Small intestine (tissue), 7 donors: Measurements from ENCODE around the gene GZMM. TPM values are rescaled to one million over a fixed set of nuclear protein-coding genes. Genes with fewer than 3 reads are reported as not detected.

Experiments
- DNase-seq, 2 donors: peaks; one replicate each; pipeline versions ENCODE4 v3.0.0 to v3.0.0-alpha.2; 2013
- FAIRE-seq: peaks from 2 replicates; lab custom pipeline; 2012; peaks lifted over from hg19 to GRCh38; lab: Jason Lieb, UNC
- H3K27ac ChIP-seq, 3 donors: one replicate each; pipeline ENCODE4 v1.5.1; 2013; ENCODE audit warnings: low read length in 2 of 3, mild to moderate bottlenecking in 2 of 3, control low read depth in 1 of 3, inconsistent platforms in 1 of 3, low read depth in 1 of 3, moderate library complexity in 1 of 3
- H3K27me3 ChIP-seq, 3 donors: one replicate each; pipeline ENCODE4 v1.6.1; 2013; ENCODE audit warnings: low read length in 3 of 3, inconsistent platforms in 1 of 3; ENCODE audit not compliant: control insufficient read depth in 3 of 3, insufficient read depth in 3 of 3
- H3K36me3 ChIP-seq, 3 donors: one replicate each; pipeline ENCODE4 v1.6.1; 2013; ENCODE audit warnings: low read length in 3 of 3, inconsistent platforms in 1 of 3, low read depth in 1 of 3, mild to moderate bottlenecking in 1 of 3, moderate library complexity in 1 of 3; ENCODE audit not compliant: control insufficient read depth in 3 of 3, insufficient read depth in 2 of 3
- H3K4me1 ChIP-seq, 3 donors: one replicate each; pipeline ENCODE4 v1.6.1; 2013; ENCODE audit warnings: low read length in 2 of 3, inconsistent platforms in 1 of 3, low read depth in 1 of 3, mild to moderate bottlenecking in 1 of 3, moderate library complexity in 1 of 3; ENCODE audit not compliant: control insufficient read depth in 3 of 3, insufficient read depth in 2 of 3
- H3K4me3 ChIP-seq, 3 donors: one replicate each; pipeline ENCODE4 v1.5.1; 2013; ENCODE audit warnings: low read length in 3 of 3, control low read depth in 1 of 3, inconsistent platforms in 1 of 3, low read depth in 1 of 3, mild to moderate bottlenecking in 1 of 3, moderate library complexity in 1 of 3
- H3K9me3 ChIP-seq, 2 donors: one replicate each; pipeline ENCODE4 v1.6.1; 2013; ENCODE audit warnings: low read depth in 1 of 2, low read length in 1 of 2; ENCODE audit not compliant: control insufficient read depth in 2 of 2, insufficient read depth in 1 of 2
- WGBS, 3 donors: extraction: QIAGEN DNeasy Blood & Tissue Kit; methylation state at CpG; one replicate each; pipeline ENCODE4 v1.1.7; 2013; 5-methylcytosine and 5-hydroxymethylcytosine counted together
- polyA plus RNA-seq, 4 donors: library from polyadenylated mRNA; stranded (reverse) in 3 of 4; unstranded in 1 of 4; fragments of 200-250 nt in 3 of 4; fragments of 120-200 nt in 1 of 4; gene quantifications; one replicate each; pipeline versions ENCODE4 v1.2.1 to v1.2.3, GENCODE V29; 2013
- donor health status: healthy with polysubstance abuse.
- donor health status: control.
- donor health status: control.
- donor health status: Bipolar disorder and iron deficiency.
- donor health status: healthy.

The GZMM gene
- polyA plus RNA-seq, 4 donors, result 0.89 to 5.7 (median 1.8) TPM

DNA sequence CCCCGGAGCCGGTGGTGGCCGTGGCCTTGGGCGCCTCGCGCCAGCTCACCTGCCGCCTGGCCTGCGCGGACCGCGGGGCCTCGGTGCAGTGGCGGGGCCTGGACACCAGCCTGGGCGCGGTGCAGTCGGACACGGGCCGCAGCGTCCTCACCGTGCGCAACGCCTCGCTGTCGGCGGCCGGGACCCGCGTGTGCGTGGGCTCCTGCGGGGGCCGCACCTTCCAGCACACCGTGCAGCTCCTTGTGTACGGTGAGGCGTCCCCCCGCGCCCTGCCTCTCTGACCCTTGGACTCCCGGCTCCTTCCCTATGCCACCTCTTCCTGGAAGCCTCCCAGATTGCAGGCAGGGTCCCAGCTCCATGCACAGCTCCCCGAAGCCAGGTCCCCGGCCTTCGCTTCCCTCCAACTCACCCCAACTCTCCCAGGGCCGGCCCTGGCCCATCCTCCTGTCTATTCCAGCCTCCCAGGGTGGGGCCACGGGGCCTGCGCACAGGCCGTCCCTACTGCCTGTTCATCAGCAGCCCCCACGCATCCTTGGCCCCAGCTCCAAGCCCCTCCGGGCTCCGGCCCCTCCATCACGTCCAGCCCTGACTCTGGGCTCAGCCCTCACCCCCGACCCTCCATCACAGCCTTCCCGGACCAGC, 45.9 kb upstream of the GZMM start:
- no peaks in the 10 kb centered on the region for H3K36me3 ChIP-seq
- H3K27ac ChIP-seq, result no peak overlapping the region
- FAIRE-seq (no peak), DNase-seq (peak in 1 of 2 donors; percentile 28)
- 3 to 7% (median 5%) methylated on average over 22 to 50 of the region's 50 CpGs for WGBS, 3 donors
- no peaks in the 10 kb centered on the region for H3K9me3 ChIP-seq
- peaks cover 0 to 5% (median 0%) of the 10 kb centered on the region in 3 donors for H3K4me1 ChIP-seq
- H3K4me3 ChIP-seq, result peak overlapping the region in 1 of 3 donors; percentile 15
- peaks cover 4 to 39% (median 10%) of the 10 kb centered on the region in 3 donors for H3K27me3 ChIP-seq

DNA sequence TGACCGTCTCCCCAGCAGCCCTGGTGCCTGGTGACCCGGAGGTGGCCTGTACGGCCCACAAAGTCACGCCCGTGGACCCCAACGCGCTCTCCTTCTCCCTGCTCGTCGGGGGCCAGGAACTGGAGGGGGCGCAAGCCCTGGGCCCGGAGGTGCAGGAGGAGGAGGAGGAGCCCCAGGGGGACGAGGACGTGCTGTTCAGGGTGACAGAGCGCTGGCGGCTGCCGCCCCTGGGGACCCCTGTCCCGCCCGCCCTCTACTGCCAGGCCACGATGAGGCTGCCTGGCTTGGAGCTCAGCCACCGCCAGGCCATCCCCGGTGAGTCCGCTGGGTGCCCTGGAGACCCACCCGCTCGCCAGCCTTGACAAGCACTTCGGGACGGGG, 45.4 kb upstream of the GZMM start:
- WGBS, 3 donors, result 13 to 17% (median 16%) methylated on average over 19 to 26 of the region's 26 CpGs
- Histone ChIP-seq H3K4me1 (peaks cover 0 to 5% (median 0%) of the 10 kb centered on the region in 3 donors), H3K36me3 (no peaks in the 10 kb centered on the region), H3K27ac (no peak overlapping the region), H3K9me3 (no peaks in the 10 kb centered on the region), H3K27me3 (peaks cover 4 to 39% (median 10%) of the 10 kb centered on the region in 3 donors), H3K4me3 (no peak overlapping the region)
- FAIRE-seq (no peak), DNase-seq (no peak)

DNA sequence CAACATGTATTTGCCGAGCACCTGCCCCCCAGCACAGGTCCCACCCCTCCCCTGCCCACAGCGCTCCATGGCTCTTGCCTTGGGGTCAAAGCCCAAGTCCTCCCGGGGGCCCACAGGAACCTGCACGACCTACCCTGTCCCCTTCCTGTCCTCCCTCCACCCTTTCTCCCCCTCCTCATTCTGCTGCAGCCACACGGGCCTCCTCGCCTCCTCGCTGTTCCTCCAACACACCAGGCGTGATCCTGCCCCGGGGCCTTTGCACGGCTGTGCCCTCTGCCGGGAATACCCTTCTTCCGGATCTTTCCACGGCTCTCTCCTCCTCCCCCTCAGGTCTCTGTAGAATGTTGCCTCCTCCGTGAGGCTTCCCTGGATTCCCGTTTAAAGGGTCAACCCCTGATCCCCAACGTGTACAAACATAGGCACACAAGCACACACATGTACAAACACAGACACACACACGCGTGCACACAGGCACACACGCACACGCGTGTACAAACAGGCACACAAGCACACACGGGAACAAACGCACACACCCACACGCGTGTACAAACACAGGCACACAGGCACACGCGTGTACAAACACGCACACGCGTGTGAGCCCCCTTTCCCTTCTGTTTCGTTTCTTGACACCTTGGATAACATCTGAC, 44.8 kb upstream of the GZMM start:
- Histone ChIP-seq H3K36me3 (no peaks in the 10 kb centered on the region), H3K27me3 (peaks cover 4 to 39% (median 10%) of the 10 kb centered on the region in 3 donors), H3K27ac (no peak overlapping the region), H3K4me3 (no peak overlapping the region), H3K9me3 (no peaks in the 10 kb centered on the region), H3K4me1 (peaks cover 0 to 5% (median 0%) of the 10 kb centered on the region in 3 donors)
- WGBS, 3 donors, result 68 to 75% (median 73%) methylated on average over 29 to 31 of the region's 31 CpGs
- peak in 1 of 2 donors; percentile 1 for DNase-seq
- no peak for FAIRE-seq

DNA sequence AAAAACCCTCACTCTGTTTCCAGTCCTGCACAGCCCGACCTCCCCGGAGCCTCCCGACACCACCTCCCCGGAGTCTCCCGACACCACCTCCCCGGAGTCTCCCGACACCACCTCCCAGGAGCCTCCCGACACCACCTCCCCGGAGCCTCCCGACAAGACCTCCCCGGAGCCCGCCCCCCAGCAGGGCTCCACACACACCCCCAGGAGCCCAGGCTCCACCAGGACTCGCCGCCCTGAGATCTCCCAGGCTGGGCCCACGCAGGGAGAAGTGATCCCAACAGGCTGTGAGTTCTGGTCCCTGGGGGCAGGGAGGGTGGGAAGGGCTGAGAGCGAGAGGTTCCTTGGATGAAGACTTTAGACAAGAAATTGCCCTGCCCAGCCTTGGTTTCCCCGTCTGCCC, 42.2 kb upstream of the GZMM start:
- DNase-seq (no peak), FAIRE-seq (no peak)
- H3K36me3 ChIP-seq, result no peaks in the 10 kb centered on the region
- WGBS, 3 donors, result 82 to 92% (median 83%) methylated on average over 15 to 17 of the region's 17 CpGs
- peaks cover 4 to 28% (median 7%) of the 10 kb centered on the region in 3 donors for H3K27me3 ChIP-seq
- H3K4me1 ChIP-seq, result peaks cover 0 to 10% (median 0%) of the 10 kb centered on the region in 3 donors
- no peak overlapping the region for H3K4me3 ChIP-seq
- no peaks in the 10 kb centered on the region for H3K9me3 ChIP-seq
- no peak overlapping the region for H3K27ac ChIP-seq

DNA sequence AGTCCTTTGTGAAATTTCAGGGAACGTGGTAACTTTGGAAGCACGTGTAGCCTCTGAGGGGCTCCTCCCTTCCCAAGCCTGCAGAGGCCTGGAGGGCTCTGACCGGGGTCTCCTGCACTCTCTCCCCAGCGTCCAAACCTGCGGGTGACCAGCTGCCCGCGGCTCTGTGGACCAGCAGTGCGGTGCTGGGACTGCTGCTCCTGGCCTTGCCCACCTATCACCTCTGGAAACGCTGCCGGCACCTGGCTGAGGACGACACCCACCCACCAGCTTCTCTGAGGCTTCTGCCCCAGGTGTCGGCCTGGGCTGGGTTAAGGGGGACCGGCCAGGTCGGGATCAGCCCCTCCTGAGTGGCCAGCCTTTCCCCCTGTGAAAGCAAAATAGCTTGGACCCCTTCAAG, 39.2 kb upstream of the GZMM start:
- H3K4me3 ChIP-seq, result no peak overlapping the region
- WGBS, 3 donors, result 86 to 94% (median 88%) methylated on average over 10 to 14 of the region's 14 CpGs
- no peak overlapping the region for H3K27ac ChIP-seq
- peaks cover 3 to 13% (median 5%) of the 10 kb centered on the region in 3 donors for H3K4me1 ChIP-seq
- no peaks in the 10 kb centered on the region for H3K9me3 ChIP-seq
- peaks cover 0 to 9% (median 0%) of the 10 kb centered on the region in 3 donors for H3K36me3 ChIP-seq
- DNase-seq, result no peak
- FAIRE-seq, result no peak
- peaks cover 0 to 8% (median 0%) of the 10 kb centered on the region in 3 donors for H3K27me3 ChIP-seq

DNA sequence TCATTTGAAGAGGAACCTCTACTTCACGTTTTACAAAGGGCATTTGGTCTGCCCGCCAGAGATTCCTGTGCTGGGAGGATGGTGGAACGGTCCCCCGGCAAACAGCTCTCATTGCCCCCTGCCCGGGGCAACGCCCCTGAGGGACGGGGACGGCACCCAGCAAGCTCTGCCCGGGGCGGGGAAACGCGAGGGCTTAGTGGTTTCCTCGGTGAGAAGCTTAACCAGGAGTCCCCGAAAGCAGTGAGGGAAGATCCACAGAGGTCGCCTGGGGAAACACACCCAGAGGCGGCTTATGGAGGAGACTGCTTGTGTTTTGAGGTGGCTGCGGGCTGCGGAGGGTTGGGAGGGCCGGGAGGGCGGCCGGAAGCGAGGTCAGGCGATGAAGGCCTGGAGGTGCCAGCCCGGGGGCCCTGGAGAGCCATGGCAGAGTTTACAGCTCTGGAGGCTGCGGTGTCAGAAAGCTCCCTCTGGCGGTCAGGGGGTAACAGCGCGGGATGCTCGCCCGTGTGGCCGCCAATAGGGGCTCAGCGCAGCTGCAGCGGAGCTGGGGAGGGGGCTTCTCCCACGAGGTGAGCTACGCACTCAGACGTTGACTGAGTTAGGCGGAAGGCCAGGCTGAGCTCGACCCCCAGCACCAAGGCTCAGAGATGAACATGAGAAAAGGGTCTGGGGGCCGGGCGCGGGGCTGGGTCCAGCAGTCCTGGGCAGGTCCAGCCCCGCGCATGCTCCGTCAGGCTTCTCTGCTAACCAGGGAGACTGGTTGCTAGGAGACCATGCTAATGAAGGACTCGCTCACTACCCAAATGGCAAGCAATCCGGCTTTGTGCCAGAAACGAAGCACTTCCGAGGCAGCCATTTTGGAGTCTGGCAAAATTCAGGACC, 37.2 kb upstream of the GZMM start:
- H3K4me3 ChIP-seq, result peak overlapping the region; percentile 80 to 98 (median 96)
- peaks cover 3 to 26% (median 5%) of the 10 kb centered on the region in 3 donors for H3K4me1 ChIP-seq
- peaks cover 0 to 12% (median 0%) of the 10 kb centered on the region in 3 donors for H3K36me3 ChIP-seq
- 4 to 5% (median 4%) methylated on average over 44 to 48 of the region's 48 CpGs for WGBS, 3 donors
- DNase-seq, result peak; percentile 99 to 100
- no peak for FAIRE-seq
- peaks cover 0 to 2% (median 0%) of the 10 kb centered on the region in 3 donors for H3K27me3 ChIP-seq
- H3K27ac ChIP-seq, result peak overlapping the region; percentile 80 to 97 (median 91)
- no peaks in the 10 kb centered on the region for H3K9me3 ChIP-seq

DNA sequence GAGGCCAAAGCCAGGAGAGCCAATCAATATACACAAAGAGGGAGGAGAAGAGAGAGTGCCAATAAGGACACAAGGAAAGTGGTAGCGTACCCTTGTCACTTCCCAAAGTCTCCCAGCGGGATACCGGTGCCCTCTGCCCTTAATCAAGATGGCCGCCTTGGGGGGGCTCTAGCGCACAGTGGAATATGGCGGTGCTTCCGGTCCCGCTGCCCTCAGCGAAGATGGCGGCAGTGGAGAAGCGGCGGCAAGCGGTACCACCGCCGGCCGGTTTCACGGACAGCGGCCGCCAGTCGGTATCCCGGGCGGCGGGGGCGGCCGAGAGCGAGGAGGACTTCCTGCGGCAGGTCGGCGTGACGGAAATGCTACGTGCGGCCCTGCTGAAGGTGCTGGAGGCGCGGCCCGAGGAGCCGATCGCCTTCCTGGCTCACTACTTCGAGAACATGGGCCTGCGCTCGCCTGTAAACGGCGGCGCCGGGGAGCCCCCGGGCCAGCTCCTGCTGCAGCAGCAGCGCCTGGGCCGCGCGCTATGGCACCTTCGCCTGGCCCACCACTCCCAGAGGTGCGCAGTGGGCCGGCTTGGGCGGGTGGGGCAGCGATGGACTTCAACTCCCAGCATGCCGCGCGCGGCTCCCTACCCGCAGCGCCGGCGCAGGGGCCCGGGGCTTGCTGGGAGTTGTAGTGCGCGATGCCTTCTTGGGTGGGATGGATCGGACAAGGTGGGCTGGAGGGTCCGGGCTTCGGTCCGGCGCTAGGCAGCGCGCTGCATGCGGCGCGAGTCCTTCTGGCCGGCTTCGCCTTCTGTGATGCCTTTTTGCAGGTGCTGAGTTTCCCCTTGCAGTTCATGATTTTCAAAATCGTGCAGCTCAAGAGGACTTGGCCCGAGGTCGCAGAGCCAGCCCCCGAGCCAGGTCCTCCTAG, 36.3 kb upstream of the GZMM start, which contains the start of gene TPGS1:
TSS of gene TPGS1 (plus strand) at position 212 of the 918 bp plus-strand sequence. CDS start at position 222, 10 bp downstream.
- peak in 1 of 2 donors; percentile 73 for DNase-seq
- Histone ChIP-seq H3K27me3 (no peaks in the 10 kb centered on the region), H3K4me1 (peaks cover 3 to 26% (median 5%) of the 10 kb centered on the region in 3 donors), H3K27ac (peak within 1 kb of the TSS; percentile 80 to 97 (median 91)), H3K9me3 (no peaks in the 10 kb centered on the region), H3K36me3 (peaks cover 0 to 17% (median 0%) of the 10 kb centered on the region in 3 donors), H3K4me3 (peak within 1 kb of the TSS; percentile 80 to 98 (median 96))
- peak; percentile 62 for FAIRE-seq
- WGBS, 3 donors, result 0 to 1% (median 1%) methylated on average over 70 to 81 of the region's 81 CpGs
